CD14-positive monocyte (primary cell): ENCODE measurements around the gene DPF3. TPM values are rescaled to one million over a fixed set of nuclear protein-coding genes. Genes with fewer than 3 reads are reported as not detected.

Source experiments
- DNase-seq, 3 donors: peaks; one replicate each; pipeline ENCODE4 v3.0.0-alpha.2; 2011 to 2022
- H2AFZ ChIP-seq: 2 replicates; pipeline ENCODE4 v1.6.0; 2012; ENCODE audit warnings: mild to moderate bottlenecking, low read depth, low read length, inconsistent platforms; ENCODE audit not compliant: insufficient read depth, poor library complexity, severe bottlenecking
- H3K27ac ChIP-seq, 2 donors: 1 replicate in 1 of 2; 2 replicates in 1 of 2; pipeline ENCODE4 v1.5.1; 2012 to 2013; ENCODE audit warnings: low read length in 2 of 2, control low read depth in 1 of 2, inconsistent platforms in 1 of 2, low read depth in 1 of 2, mild to moderate bottlenecking in 1 of 2
- H3K27me3 ChIP-seq, 2 donors: one replicate each; pipeline versions ENCODE4 v1.6.0 to v1.6.1; 2011 to 2013; ENCODE audit warnings: low read length in 2 of 2; ENCODE audit not compliant: control insufficient read depth in 2 of 2, insufficient read depth in 2 of 2
- H3K36me3 ChIP-seq, 2 donors: replicated peaks in 1 of 2; 1 replicate in 1 of 2; 2 replicates in 1 of 2; pipeline versions ENCODE4 v1.5.1 to v1.6.1; 2012 to 2013; ENCODE audit warnings: low read length in 2 of 2, control low read depth in 1 of 2, inconsistent platforms in 1 of 2, mild to moderate bottlenecking in 1 of 2; ENCODE audit not compliant: insufficient read depth in 2 of 2, control insufficient read depth in 1 of 2
- H3K4me1 ChIP-seq, 2 donors: 1 replicate in 1 of 2; 2 replicates in 1 of 2; pipeline versions ENCODE4 v1.5.1 to v1.6.1; 2012 to 2013; ENCODE audit warnings: low read length in 2 of 2, control low read depth in 1 of 2, inconsistent platforms in 1 of 2, mild to moderate bottlenecking in 1 of 2, moderate library complexity in 1 of 2; ENCODE audit not compliant: insufficient read depth in 2 of 2, control insufficient read depth in 1 of 2
- H3K4me2 ChIP-seq: replicated peaks from 2 replicates; pipeline ENCODE3; 2012; ENCODE audit warnings: low read length, moderate library complexity, mild to moderate bottlenecking; ENCODE audit not compliant: poor library complexity, severe bottlenecking; ENCODE audit errors: extremely low read depth
- H3K4me3 ChIP-seq, 3 experiments: fragments of 200-600 bp in 1 of 3; sonication (generic) in 1 of 3; replicated peaks in 1 of 3; 1 replicate in 2 of 3; 2 replicates in 1 of 3; pipeline ENCODE4 v1.5.1; 2011 to 2013; ENCODE audit warnings: low read length in 3 of 3, mild to moderate bottlenecking in 3 of 3, control low read depth in 2 of 3, low read depth in 2 of 3, inconsistent platforms in 1 of 3, moderate library complexity in 1 of 3
- H3K79me2 ChIP-seq: 2 replicates; pipeline ENCODE4 v1.6.0; 2012; ENCODE audit warnings: mild to moderate bottlenecking, control low read depth, inconsistent platforms, low read length, moderate library complexity; ENCODE audit not compliant: insufficient read depth
- H3K9ac ChIP-seq: 2 replicates; pipeline ENCODE4 v1.6.0; 2017; ENCODE audit warnings: low read length, mild to moderate bottlenecking; ENCODE audit not compliant: insufficient read depth, poor library complexity, severe bottlenecking
- H3K9me3 ChIP-seq, 2 donors: replicated peaks in 1 of 2; 1 replicate in 1 of 2; 2 replicates in 1 of 2; pipeline versions ENCODE4 v1.5.1 to v1.6.1; 2012 to 2013; ENCODE audit warnings: low read length in 2 of 2, control low read depth in 1 of 2; ENCODE audit not compliant: control insufficient read depth in 1 of 2, insufficient read depth in 1 of 2
- H4K20me1 ChIP-seq: 2 replicates; pipeline ENCODE4 v1.6.0; 2012; ENCODE audit warnings: mild to moderate bottlenecking, low read length, control low read depth, moderate library complexity; ENCODE audit not compliant: insufficient read depth
- H3K27ac Mint-ChIP-seq, 7 donors: one replicate each; pipeline ENCODE4 v1.8.0; 2020; ENCODE audit warnings: mild to moderate bottlenecking in 7 of 7, mixed read lengths in 7 of 7, moderate library complexity in 6 of 7, inconsistent platforms in 2 of 7
- H3K27me3 Mint-ChIP-seq, 3 donors: one replicate each; pipeline ENCODE4 v1.8.0; 2021 to 2022; ENCODE audit warnings: low read depth in 3 of 3, mild to moderate bottlenecking in 3 of 3, mixed read lengths in 3 of 3, moderate library complexity in 3 of 3, inconsistent platforms in 1 of 3
- H3K36me3 Mint-ChIP-seq, 2 donors: one replicate each; pipeline ENCODE4 v1.8.0; 2020; ENCODE audit warnings: mixed read lengths in 2 of 2, inconsistent platforms in 1 of 2, mild to moderate bottlenecking in 1 of 2
- H3K4me1 Mint-ChIP-seq: one replicate; pipeline ENCODE4 v1.8.0; 2020; ENCODE audit warnings: mild to moderate bottlenecking, mixed read lengths
- H3K4me3 Mint-ChIP-seq, 2 donors: one replicate each; pipeline ENCODE4 v1.8.0; 2020; ENCODE audit warnings: mild to moderate bottlenecking in 2 of 2, mixed read lengths in 2 of 2, moderate library complexity in 1 of 2
- H3K9me3 Mint-ChIP-seq, 7 donors: one replicate each; pipeline ENCODE4 v1.8.0; 2020 to 2022; ENCODE audit warnings: mixed read lengths in 7 of 7, mild to moderate bottlenecking in 6 of 7, moderate library complexity in 6 of 7, inconsistent platforms in 2 of 7
- WGBS: methylation state at CpG from one replicate; pipeline ENCODE4 v1.1.5; 2013; ENCODE audit warnings: missing lambda C conversion rate; ENCODE audit not compliant: insufficient coverage; 5-methylcytosine and 5-hydroxymethylcytosine counted together
- intact Hi-C, 2 donors: fragments of 100-400 bp; cut with micrococcal nuclease; formaldehyde crosslinking; loops; one replicate each; pipeline versions ENCODE4 v1.15.0 to v1.15.1; 2023
- polyA plus RNA-seq, 3 donors: library from polyadenylated mRNA; depleted of rRNA in 1 of 3; unstranded in 2 of 3; stranded (reverse) in 1 of 3; fragments of 300-500 nt in 2 of 3; fragments of >200 nt in 1 of 3; fragmentation: Illumina TruSeq in 2 of 3; gene quantifications; 1 replicate in 2 of 3; 2 replicates in 1 of 3; pipeline ENCODE4 v1.2.3, GENCODE V29; 2012 to 2021
- TF ChIP-seq, protein P1 (sequence below): fragments of 200-600 bp; IDR thresholded peaks from one replicate; pipeline ENCODE4 v1.8.0; 2022; ENCODE audit warnings: antibody characterized with exemption, mild to moderate bottlenecking

DPF3 gene
- polyA plus RNA-seq, 3 donors = 0.33 to 0.39 TPM; not detected in 1

DNA sequence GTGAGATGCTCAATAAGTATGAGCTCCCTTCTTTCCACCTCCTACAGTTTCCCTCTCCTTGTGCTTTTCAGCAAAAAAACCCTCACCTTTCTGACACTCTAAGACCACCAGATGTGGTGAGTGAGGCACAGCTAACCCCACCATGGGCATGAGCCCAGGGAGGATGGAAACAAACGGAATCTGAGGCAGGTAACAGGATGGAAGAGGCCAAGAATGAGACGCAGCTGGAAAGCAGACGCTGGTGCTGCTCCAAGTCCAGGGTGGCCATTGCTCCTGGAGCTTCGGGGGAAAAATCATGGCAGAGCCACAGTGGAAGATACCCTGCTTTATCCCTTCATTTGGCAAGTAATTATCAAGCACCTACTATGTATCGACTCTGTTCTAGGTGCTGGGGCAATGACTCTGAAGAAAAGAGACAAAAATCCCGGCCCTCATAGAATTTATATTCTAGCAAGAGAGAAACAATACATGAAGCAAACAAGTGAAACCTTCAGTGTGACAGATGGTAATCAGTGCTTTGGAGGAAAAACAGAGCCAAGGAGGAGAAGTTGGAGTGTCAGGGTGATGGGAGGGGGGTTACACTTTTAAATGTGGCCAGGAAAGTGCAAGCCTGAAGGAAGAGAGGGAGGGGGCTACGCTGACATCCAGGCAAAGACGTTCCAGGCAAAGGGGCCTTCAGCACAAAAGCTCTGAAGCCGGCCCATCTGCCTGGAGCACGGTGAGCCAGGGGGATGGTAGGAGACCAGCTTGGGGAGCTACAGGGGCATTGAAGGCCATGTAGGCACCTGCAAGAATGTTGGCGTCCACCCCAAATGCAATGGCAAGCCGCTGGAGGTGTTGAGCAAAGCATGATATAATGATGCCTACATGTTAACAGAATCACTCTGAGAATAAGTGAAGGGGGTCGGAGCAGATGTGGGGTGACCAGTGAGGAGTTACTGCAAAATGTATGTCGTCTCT lies 154.2 kb downstream of the DPF3 start:
- intact Hi-C loops = no loop called here
- Mint-ChIP-seq H3K27me3 (peaks cover 1 to 5% (median 2%) of the 10 kb centered on the region in 3 donors), H3K4me1 (no peaks in the 10 kb centered on the region), H3K36me3 (no peaks in the 10 kb centered on the region), H3K4me3 (no peak overlapping the region), H3K27ac (no peak overlapping the region), H3K9me3 (no peaks in the 10 kb centered on the region)
- Histone ChIP-seq H3K9me3 (no peaks in the 10 kb centered on the region), H4K20me1 (no peaks in the 10 kb centered on the region), H3K4me2 (no peak overlapping the region), H3K27ac (no peak overlapping the region), H3K79me2 (no peaks in the 10 kb centered on the region), H3K9ac (no peak overlapping the region), H3K36me3 (no peaks in the 10 kb centered on the region), H3K27me3 (no peaks in the 10 kb centered on the region), H3K4me3 (no peak overlapping the region), H2AFZ (no peak overlapping the region), H3K4me1 (no peaks in the 10 kb centered on the region)
- TF ChIP-seq, protein P1, sequence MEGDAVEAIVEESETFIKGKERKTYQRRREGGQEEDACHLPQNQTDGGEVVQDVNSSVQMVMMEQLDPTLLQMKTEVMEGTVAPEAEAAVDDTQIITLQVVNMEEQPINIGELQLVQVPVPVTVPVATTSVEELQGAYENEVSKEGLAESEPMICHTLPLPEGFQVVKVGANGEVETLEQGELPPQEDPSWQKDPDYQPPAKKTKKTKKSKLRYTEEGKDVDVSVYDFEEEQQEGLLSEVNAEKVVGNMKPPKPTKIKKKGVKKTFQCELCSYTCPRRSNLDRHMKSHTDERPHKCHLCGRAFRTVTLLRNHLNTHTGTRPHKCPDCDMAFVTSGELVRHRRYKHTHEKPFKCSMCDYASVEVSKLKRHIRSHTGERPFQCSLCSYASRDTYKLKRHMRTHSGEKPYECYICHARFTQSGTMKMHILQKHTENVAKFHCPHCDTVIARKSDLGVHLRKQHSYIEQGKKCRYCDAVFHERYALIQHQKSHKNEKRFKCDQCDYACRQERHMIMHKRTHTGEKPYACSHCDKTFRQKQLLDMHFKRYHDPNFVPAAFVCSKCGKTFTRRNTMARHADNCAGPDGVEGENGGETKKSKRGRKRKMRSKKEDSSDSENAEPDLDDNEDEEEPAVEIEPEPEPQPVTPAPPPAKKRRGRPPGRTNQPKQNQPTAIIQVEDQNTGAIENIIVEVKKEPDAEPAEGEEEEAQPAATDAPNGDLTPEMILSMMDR = no peak
- DNase-seq = no peak
- 96% methylated on average over 8 of the region's 14 CpGs for WGBS

- intact Hi-C loops = no loop called here
- WGBS = 97% methylated on average over 5 of the region's 6 CpGs
Measured at GRCh38 chr14:72738161-72738611, 155.7 kb downstream of the DPF3 start.

More at GRCh38 chr14:72738161-72738611, 155.7 kb downstream of the DPF3 start:
- Histone ChIP-seq H3K79me2 (no peaks in the 10 kb centered on the region), H3K4me2 (no peak overlapping the region), H3K9ac (no peak overlapping the region), H4K20me1 (no peaks in the 10 kb centered on the region), H3K4me1 (no peaks in the 10 kb centered on the region), H2AFZ (no peak overlapping the region), H3K27ac (no peak overlapping the region), H3K4me3 (no peak overlapping the region), H3K36me3 (no peaks in the 10 kb centered on the region), H3K27me3 (no peaks in the 10 kb centered on the region), H3K9me3 (no peaks in the 10 kb centered on the region)
- TF ChIP-seq, protein P1 = no peak
- peaks cover 1 to 8% (median 4%) of the 10 kb centered on the region in 3 donors for H3K27me3 Mint-ChIP-seq
- no peak overlapping the region for H3K27ac Mint-ChIP-seq
- no peaks in the 10 kb centered on the region for H3K9me3 Mint-ChIP-seq
- H3K4me3 Mint-ChIP-seq = no peak overlapping the region
- H3K36me3 Mint-ChIP-seq = no peaks in the 10 kb centered on the region
- H3K4me1 Mint-ChIP-seq = no peaks in the 10 kb centered on the region
- DNase-seq = no peak
